Suppressor macrophage (primary cell): Measurements from ENCODE around the gene KCNJ6.
A peak's percentile ranks its signal among the peaks of the same experiment; 100 is the strongest.
"Not testable (repeated sequence)": the region's sequence is repeated elsewhere in the genome, so short reads cannot be mapped to it uniquely, and the experiment has no call there.

ENCODE experiments used
- DNase-seq, 4 experiments: peaks; one replicate each; pipeline ENCODE4 v3.0.0-alpha.2; 2020 to 2022
- total RNA-seq, 17 experiments: gene quantifications; one replicate each; lab custom pipeline; 2026; ENCODE audit warnings: mixed read lengths in 6 of 17, inconsistent platforms in 3 of 17; lab: John Stamatoyannopoulos, UW

KCNJ6 gene, protein sequence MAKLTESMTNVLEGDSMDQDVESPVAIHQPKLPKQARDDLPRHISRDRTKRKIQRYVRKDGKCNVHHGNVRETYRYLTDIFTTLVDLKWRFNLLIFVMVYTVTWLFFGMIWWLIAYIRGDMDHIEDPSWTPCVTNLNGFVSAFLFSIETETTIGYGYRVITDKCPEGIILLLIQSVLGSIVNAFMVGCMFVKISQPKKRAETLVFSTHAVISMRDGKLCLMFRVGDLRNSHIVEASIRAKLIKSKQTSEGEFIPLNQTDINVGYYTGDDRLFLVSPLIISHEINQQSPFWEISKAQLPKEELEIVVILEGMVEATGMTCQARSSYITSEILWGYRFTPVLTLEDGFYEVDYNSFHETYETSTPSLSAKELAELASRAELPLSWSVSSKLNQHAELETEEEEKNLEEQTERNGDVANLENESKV
- 0 to 5.6 (median 0) reads per million in 17 experiments for total RNA-seq

DNA sequence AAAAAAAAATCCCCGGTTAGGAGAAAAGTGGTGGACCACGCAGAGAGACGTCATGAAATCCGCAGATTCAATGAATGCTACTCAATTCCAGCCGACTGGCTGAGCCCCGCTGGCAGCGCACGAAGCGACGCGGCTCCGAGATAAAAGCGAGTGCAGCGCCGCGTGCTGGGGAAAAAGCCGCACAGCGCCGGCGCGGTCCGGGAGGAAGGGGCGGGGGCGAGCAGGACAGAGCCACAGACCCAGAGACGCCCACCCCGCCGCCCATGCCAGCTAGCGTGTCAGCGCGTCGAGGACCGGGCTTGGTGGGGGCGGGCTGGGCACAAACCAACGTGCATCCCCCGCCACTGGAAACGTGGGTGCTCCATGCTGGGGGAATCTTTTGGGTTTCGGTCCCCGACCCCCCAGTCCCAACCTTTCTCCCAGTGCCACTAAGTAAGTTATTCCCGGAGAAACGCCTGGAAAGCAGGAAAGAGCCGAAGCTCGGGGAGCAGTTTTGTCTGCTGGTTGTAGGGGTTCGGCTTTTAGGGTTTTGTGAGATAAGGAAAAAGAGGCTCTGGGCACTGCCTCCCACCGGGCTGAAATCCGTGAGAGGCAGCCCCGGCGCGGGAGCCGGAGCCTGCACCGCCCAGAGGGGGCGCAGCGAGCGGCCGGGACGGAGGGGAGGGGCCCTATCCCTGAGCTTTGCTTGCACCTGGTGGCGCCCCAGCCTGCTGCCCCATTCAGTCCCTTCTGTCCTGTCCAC lies at the start of gene KCNJ6:
KCNJ6 (minus strand) TSS at position 148 of the 742 bp plus-strand sequence. CDS start 75,775 bp downstream, outside the sequence.
- peak; percentile 55 to 74 (median 63) for DNase-seq

DNA sequence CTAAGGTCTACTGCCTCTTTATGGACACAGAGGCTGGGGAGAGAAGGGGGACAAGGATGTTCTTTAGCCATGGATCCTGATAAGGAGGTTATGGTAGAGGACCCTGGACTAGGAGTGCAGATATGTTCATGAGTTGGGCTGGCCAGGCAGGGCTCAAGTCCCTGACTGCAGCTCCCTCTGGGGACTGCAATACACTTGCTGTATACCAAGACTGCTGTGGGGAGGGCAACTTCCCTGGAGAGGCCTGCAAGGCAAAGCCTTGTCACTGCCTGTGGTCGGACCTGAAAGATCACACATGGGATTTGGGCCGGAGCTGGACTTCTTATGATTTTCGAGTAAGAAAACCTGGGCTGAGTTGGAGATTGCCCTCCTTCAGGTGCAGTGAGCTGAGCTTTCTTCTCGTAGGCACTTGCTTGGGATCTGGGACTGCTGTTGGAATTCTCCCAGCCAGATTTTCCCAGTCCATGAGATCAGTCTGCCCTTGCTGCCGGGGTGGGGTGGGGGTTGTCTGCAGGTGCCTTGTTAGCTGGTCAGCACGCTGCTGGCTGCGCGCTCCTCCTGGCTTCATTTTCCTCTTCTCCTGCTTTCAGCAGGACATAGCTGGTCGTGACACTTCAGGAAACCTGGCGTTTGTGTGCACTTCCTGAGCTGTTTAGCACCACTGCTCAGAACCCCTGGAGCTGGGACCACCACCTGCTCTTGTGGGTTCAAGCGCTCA lies 49.0 kb upstream of the KCNJ6 start:
- no peak for DNase-seq

DNA sequence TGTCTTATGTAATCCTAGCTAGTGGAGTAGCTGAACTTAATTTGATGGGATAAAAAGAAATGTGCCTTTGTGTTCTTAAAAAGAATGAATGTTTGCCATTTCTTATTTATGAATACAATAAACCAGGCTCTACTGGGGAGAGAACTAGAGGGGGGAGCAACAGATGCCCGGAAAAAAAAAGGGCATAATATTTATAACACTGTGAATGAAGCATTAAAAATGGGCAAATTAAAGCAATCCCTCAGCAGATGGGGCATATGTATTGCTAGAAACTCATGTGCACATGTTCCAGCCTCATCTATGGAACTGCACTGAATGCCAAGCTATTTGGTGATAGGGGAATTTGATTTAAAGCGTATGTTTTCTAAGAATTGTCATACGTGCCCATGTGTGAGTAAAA lies 42.3 kb upstream of the KCNJ6 start:
- DNase-seq, result no peak

DNA sequence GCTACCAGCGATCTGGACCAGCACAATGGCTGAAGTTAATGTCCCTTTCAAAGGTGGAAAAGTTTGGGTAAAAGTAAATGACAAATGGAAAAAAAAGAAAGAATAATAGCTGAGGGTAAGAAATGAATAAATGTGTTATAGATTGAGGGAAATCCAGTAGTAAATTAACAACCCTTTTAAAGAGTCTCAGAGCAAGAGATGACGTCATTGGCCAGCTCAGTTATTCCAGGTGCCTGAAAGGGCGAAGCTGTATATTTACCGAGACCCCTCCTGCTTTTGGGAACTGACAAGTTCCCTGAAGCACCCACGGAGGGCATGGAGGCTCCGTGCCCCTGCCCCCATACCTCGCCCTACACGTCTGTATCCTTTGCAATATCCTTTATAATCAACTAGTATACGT lies 40.5 kb upstream of the KCNJ6 start:
- DNase-seq, result no peak

DNA sequence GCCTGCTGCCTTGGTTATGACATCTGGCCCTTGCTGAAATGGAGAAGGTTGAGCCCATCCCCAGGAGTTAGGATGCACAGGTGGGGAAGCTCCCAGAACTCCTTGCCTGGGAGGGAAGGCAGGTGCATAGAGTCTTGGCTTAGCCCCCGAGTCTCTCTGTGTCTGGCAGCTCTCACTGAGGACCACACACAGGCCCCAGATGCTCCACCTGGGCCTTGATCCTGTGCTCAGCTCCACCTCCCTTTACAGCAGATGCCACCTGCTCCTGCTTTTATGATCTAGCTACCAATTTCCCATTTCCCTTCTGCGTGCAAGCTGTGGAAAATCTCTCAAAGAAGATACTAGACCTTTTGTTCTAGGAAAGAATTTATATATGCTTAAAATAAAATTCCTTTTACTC lies 28.8 kb upstream of the KCNJ6 start:
- DNase-seq, result no peak

DNA sequence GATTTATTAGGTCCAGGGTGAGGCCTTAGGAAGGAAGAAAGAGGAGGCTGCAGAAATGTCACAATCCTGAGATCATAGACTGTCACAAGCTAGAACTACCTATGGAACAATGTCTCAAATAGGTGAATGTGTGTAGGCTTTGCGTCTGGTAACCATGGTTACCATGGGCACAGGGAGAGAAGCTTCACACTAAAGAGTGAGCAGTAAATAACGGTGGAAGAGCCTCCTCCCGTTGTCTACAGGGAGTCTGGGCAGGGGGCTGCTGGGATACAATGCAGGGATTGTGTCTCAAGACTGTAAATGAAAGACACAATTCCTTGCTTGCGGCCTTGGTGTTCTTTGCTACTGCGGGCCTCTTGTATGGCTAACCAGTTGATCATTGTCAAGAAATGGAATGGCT lies 28.2 kb upstream of the KCNJ6 start:
- DNase-seq, result no peak

DNA sequence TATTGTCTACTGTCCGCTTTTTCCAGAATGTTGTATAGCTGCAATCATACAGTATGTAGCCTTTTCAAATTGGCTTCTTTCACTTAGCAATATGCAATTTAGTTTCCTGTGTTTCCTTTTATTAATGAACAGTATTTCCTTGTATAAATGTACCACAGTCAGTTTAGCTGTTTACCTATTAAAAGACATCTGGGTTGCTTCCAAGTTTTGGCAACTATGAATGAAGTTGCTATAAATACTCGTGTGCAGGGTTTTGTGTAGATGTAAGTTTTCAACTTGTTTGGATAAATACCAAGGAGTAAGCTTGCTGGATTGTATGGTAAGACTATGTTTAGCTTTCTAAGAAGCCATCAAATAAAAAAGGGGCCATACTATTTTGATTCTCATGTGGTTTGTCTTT lies 24.4 kb upstream of the KCNJ6 start:
- DNase-seq, result no peak

DNA sequence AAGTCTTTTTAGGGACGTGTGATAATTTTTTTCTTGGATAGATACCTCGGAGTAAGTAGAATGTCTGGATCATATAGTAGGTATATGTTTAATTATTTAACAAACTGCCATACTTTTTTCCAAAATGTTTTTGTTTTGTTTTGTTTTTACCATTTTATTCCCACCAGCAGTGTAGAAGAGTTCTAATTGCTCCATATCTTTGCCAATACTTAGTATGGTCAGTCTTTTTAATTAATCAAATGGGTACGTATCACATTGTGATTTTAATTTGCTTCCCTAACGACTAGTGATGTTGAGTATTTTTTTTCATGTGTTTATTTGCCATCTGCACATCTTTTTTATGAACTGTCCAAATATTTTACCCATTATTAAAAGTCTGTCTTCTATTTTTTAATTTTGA lies 23.6 kb upstream of the KCNJ6 start:
- DNase-seq, result no peak

DNA sequence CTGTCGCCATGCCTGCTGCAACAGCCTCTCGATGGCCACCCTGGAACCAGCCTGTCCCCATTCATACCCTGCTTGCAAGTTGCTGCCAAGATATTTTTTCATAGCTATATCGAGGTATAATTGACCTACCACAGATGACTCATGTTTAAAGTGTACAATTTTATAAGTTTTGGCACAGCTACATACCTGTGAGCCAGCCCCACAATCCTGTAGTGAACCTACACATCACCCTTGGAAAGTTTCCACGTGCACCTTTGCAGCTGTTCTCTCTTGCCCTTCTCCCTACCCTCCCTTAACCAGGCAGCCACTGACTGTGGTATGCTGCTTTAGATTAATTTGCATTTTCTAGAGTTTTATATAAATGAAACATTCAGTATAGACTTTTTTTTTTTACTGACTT lies 23.0 kb upstream of the KCNJ6 start:
- DNase-seq, result no peak

DNA sequence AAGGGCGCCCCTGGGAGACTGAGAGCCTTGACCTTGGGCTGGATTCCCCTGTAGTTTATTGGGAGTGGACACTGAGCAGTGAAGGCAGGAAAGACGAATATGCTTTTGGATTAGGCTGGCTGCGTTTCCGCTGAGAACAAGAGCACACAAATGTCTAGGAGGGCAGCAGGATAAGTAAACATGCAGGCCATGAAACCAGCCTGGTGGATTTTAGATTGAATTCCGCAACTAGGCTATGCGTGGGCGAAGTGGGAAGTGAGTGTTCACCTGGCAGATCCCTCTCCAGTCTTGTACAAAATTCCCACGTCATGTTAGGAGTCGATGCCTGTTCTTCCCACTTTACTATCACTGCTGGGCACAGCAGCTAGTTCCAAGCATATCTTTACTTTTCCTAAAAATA lies 21.4 kb upstream of the KCNJ6 start:
- no peak for DNase-seq

DNA sequence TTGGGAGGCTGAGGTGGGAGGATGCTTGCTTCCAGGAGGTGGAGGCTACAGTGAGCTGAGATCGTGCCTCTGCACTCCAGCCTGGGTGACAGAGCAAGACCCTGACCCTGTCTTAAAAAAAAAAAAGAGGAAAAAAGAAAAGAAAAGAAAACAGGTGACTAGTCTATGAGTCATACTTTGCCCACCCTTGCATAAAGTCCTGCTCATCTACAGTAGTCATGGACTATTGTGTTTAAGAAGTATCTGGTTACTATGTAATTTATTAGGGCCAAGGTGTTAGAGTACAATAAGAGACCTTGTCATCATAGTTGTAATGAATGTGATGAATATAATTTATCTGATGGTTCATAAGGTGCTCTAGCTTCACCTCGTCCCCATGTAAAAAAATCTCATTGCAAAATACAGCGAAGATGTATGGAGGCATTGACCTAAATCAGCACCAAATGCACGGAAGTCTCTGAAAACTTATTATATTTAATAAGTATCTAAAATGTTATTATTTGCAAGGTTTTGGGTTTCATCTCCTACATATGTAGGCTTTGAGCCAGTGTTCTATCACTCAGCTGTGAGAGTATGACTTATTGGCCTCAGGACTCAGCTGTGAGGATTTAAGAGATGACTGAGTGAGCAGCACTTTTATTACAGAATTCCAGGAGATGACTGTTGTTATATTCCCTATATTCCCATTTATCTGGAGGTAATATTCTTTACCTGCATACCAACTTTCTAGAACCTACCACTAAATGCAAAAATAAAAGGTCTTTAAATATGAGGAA lies 19.9 kb upstream of the KCNJ6 start:
- no peak for DNase-seq

DNA sequence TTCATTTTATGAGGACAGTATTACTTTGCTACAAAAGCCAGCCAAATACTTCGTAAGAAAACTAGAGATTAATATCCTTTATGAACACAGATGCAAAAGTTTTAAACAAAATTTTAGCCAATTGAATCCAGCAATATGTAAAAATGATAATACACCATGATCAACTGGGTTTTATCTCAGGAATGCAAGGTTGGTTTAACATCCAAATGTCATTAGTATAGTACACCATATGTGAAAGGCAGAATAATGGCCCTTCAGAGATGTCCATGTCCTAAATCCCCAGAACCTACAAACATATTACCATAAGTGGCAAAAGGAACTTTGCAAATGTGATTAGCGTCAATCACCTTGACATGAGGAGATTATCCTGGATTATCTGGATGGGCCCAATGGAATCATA lies 16.7 kb upstream of the KCNJ6 start:
- DNase-seq, result no peak

DNA sequence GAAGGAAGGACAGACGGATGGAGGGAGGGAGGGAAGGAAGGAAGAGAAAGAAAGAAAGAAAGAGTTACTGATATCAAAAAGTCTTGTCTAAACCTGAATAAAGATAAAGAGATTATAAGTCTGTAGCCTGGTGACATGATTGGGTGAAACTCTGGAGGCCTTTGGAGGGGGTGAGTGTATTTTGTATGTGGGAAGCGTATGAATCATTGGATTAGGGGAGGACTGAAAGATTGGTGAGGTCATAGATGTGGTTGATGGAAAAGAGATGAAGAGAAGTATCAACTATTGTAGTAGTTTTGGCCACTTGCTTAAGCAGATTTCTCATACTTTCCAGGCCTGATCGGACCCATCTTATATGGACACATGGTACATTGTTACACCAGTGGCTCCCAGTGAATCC lies 11.5 kb upstream of the KCNJ6 start:
- DNase-seq, result no peak

DNA sequence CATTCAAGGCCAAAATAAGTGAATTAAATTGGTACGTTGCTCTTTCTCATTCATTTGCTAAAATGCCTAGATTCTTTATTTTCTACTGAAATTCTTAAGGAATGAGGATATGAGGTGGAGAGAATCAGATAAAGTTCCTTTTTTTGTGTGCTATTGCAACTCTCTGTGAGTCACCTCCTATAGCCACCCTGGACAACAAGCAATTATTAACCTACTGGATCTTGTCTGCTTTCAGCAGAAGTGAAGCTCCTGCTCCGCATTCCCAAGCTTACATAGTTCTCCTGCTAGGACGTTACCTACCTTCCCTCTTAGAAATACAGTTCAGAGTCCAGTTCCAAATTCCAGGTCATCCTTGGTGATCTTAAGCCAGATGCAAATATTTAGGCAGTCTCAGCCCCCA lies 4.8 kb upstream of the KCNJ6 start:
- peak in 3 of 4 experiments; percentile 5 to 35 (median 34) for DNase-seq

DNA sequence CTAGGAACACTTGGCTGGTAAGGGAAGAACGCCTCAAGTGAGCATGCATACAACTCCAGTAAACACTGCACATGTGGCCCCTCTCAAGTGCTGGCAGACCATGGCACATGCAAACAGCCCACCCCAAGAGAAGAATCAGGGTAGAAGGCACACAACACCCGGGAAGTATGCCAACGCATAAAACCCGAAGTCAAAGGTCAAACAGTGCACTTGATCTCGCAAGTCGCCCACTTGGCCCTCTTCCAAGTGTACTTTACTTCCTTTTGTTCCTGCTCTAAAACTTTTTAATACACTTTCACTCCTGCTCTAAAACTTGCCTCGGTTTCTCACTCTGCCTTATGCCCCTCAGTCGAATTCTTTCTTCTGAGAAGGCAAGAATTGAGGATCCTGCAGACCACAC lies 4.0 kb upstream of the KCNJ6 start:
- DNase-seq, result not testable (repeated sequence)

DNA sequence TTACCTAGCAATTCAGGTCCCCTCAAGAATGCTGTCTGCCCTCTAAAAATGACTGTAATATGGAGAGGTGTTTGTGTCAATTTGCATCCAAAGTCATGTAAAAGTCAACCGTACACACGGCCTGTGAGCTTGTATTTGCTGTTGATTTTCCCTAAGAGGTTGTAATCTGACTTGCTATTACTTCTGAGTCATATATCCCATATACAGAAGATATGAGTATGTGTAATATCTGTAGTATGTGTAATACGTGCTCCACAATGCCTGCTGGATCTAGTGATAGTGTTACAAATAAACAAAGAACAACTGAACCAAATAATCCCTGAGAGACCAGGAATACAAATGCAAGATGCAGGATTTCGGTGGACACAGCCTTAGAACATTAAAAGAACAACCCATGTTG lies 1.4 kb upstream of the KCNJ6 start:
- DNase-seq, result no peak

DNA sequence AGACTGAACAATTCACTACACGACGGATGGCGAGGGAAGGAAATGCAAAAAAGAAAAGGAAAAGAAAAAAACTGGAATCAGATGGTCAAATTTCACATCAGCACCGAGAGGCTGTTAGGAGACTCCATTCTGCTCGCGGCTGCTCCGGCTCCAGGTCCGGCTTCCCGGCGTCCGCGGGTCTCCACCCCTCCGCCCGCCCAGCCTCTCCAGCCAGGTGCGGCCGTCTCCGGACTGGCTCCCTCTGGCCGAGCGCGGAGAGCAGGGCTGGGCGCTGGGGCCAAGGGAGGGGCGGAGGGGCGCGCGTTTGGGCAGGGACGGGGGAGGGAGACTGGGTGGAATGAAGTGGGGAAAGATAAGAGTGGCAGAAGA lies 332 bp downstream of the KCNJ6 start:
- no peak for DNase-seq

DNA sequence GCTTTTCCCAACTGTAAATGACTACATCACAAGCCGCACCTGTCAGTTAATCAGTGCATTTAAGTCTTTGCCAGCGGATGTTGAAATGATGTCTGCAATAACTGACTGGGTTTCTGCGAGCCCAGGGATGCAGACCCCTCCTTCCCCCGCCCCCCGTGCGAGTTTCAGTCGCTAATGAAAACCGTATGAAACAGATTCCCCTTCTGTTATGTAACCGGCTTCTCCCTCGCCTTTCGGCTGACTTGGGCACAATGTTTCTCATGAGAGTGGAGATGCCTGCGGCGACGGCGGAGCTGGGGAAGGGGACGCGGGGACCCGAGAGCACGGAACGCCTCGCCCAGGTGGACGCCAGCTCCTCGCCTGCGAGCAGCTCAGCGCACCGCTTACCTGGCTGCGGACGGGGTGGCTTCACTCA lies 753 bp downstream of the KCNJ6 start:
- no peak for DNase-seq

DNA sequence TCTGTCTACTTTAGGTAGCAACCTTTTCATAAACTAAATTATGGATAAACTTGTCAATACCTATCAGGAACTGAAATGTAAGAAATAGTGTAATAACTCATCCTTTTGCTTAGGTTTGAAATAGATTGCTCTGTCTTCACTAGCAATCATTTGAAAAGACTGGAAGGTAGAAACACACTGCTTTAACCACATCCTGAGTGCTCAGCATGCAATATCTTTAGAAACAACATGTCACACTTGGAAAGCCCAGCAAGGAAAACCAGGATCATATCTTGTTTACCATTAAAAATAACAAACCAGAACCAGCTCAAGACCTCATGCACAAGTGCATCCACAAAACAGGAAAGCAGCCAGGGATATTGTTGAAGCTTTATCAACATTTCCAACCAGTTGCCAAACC lies 3.6 kb downstream of the KCNJ6 start:
- DNase-seq, result no peak

DNA sequence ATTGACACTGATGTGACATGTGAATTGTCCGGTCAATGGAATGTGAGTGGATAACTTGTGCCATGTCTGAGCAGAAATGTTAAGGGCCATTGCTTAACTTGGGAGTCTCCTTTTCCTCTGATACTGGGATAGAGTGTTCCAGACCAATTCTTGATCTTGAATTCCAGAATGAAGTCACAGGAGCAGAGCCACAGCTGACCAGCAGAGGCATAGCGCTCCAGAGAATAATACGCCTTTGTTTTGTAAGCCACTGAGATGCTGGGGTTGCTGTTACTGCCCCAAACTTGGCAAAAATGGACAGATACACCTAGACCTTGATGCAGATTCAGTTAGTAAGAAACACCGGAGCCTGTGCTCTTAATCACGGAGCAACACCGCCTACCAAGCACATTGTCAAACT lies 6.3 kb downstream of the KCNJ6 start:
- no peak for DNase-seq

DNA sequence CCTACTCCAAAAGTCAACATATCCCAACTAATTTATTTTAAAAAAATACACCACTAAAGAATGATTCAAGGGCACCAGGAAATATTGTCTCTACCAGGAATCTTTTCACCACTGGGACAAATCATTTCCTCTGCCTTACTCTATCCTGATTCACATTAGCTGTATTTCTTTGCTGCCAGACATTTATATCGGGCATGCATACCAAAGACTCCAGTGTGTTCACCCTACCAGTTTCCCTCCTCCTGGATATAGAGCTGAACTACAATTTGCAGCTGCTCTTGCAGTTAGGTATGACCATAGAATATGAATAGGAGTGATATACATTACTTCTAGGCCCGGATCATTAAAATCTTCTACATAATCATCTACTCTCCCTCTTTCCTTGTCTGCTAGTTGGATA lies 7.6 kb downstream of the KCNJ6 start:
- DNase-seq, result no peak

DNA sequence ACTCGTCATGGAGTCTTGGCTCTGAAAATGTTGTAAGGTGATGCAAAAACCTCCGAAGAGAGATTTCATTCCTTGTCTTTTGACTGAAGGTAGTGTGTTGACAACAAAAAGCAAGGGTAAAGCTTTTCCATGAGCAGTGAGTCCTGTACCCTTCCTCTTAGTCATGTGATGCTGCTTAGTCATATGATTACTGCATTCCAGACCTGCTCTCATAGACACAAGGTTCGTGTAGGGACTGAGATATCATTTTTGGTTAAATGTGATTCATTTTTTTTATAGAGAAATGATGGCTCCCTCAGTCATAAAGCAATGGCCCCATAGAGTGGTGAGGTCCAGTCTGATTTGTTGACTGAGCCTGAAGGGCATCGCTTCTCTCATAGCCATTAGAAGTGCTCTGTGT lies 9.2 kb downstream of the KCNJ6 start:
- peak in 1 of 4 experiments; percentile 4 for DNase-seq

DNA sequence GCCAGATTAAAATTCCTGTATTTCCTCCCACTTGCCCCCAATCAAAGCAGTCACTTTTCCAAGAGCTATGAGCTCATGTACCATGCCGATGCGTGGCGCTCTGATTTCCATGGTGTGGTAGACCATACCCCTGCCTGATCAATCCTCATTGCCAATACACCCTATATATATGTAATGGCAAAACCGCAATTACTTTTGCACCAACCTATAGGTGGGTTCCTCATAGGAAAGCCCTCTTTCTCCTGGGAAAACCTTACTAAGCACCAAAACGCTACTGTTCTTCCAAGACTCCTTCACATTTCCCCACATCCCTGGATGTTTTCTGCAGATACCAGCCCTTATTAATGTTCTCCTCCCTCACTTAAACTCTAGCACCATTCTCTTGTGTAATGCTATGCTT lies 11.0 kb downstream of the KCNJ6 start:
- no peak for DNase-seq
